Astrocyte of the spinal cord (primary cell): Measurements from ENCODE around the gene UCHL5.

ENCODE experiments used
- DNase-seq: peaks from one replicate; pipeline ENCODE4 v3.0.0; 2011; ENCODE audit warnings: low read depth, low spot score
- H3K4me3 ChIP-seq: 2 replicates; pipeline ENCODE4 v1.5.1; 2011; ENCODE audit warnings: low read depth, mild to moderate bottlenecking, low read length, moderate library complexity
- CTCF ChIP-seq: IDR thresholded peaks from 2 replicates; pipeline ENCODE4 v1.5.1; 2012; ENCODE audit warnings: low read depth, mild to moderate bottlenecking, low read length, inconsistent platforms
- in situ Hi-C: cut with HindIII; loops from 2 replicates; pipeline ENCODE4 v1.10.0; 2017; ENCODE audit warnings: low sequenced_read_pairs

The UCHL5 gene

GRCh38 chr1:192966073-192966472 lies 93.1 kb downstream of the UCHL5 start:
- no peak for TF ChIP-seq CTCF
- DNase-seq = no peak
- in situ Hi-C loops = no loop called here
- no peak overlapping the region for H3K4me3 ChIP-seq

- in situ Hi-C loops = no loop called here
- no peak for TF ChIP-seq CTCF
Measured at GRCh38 chr1:192962901-192963300, 96.3 kb downstream of the UCHL5 start.

More at GRCh38 chr1:192962901-192963300, 96.3 kb downstream of the UCHL5 start:
- no peak overlapping the region for H3K4me3 ChIP-seq
- no peak for DNase-seq
